ENCODE data around the gene TUBD1. TPM values are rescaled to one million over a fixed set of nuclear protein-coding genes. Genes with fewer than 3 reads are reported as not detected.
A peak's percentile ranks its signal among the peaks of the same experiment; 100 is the strongest.

Gene TUBD1
- total RNA-seq, 1 experiment from 2014 or later, result 16.1 TPM

GRCh38 chr17:59840329-59841090 is 52.2 kb downstream of the TUBD1 start:
- Histone ChIP-seq H3K27me3 (replicated peaks; ENCODE audit: insufficient read depth, low read depth, low read length, poor library complexity) (no peaks in the 10 kb centered on the region), H3K27ac (ENCODE audit: low read depth, low read length, poor library complexity, severe bottlenecking) (peak overlapping the region; percentile 100), H3K4me1 (ENCODE audit: insufficient read depth, low read length, poor library complexity, severe bottlenecking) (peaks cover 23% of the 10 kb centered on the region), H3K36me3 (ENCODE audit: insufficient read depth, low read length, poor library complexity, severe bottlenecking) (peaks cover 13% of the 10 kb centered on the region), H3K9me3 (ENCODE audit: low read depth, low read length, poor library complexity, severe bottlenecking) (no peaks in the 10 kb centered on the region), H3K4me3 (ENCODE audit: low read depth, low read length, poor library complexity, severe bottlenecking) (peak overlapping the region; percentile 55)
- intact Hi-C loops (cut with micrococcal nuclease; ENCODE audit: unreplicated experiment), result no loop called here
- DNase-seq (ENCODE audit: low spot score), result no peak
- TF ChIP-seq EZH2 (IDR thresholded peaks at IDR 0.05; ENCODE audit: borderline replicate concordance, low read depth, low read length, poor library complexity, severe bottlenecking) (no peak), CTCF (conservative IDR thresholded peaks at IDR 0.05; ENCODE audit: low read depth, low read length) (no peak)
- POLR2A ChIA-PET (ENCODE audit: low non-redundant PET), result interaction anchor here (0.7 kb wide), 1 partner anchor 52 kb away, joined by 5 read pairs; no protein-coding TSS in a partner anchor
- BruUV-seq (replicated peaks), result no TSS peak
- CTCF ChIA-PET, result interaction anchor here (1.4 kb wide), 1 partner anchor 86 kb away, joined by 4 read pairs; no protein-coding TSS in a partner anchor

DNA sequence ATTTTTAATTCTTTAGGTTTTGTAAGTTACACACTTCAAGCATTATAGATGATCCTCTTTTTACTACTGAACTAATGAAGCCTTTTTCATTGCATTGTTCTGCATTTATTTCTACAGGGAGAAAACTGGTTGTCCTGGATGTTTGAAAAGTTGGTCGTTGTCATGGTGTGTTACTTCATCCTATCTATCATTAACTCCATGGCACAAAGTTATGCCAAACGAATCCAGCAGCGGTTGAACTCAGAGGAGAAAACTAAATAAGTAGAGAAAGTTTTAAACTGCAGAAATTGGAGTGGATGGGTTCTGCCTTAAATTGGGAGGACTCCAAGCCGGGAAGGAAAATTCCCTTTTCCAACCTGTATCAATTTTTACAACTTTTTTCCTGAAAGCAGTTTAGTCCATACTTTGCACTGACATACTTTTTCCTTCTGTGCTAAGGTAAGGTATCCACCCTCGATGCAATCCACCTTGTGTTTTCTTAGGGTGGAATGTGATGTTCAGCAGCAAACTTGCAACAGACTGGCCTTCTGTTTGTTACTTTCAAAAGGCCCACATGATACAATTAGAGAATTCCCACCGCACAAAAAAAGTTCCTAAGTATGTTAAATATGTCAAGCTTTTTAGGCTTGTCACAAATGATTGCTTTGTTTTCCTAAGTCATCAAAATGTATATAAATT is 53.0 kb downstream of the TUBD1 start:
- POLR2A ChIA-PET (ENCODE audit: low non-redundant PET), result no interaction called here
- peak overlapping the region; percentile 55 for H3K4me3 ChIP-seq (ENCODE audit: low read depth, low read length, poor library complexity, severe bottlenecking)

More for the DNA sequence above, 53.0 kb downstream of the TUBD1 start:
- Histone ChIP-seq H3K27ac (ENCODE audit: low read depth, low read length, poor library complexity, severe bottlenecking) (peak overlapping the region; percentile 100), H3K9me3 (ENCODE audit: low read depth, low read length, poor library complexity, severe bottlenecking) (no peaks in the 10 kb centered on the region), H3K36me3 (ENCODE audit: insufficient read depth, low read length, poor library complexity, severe bottlenecking) (peaks cover 13% of the 10 kb centered on the region), H3K27me3 (replicated peaks; ENCODE audit: insufficient read depth, low read depth, low read length, poor library complexity) (no peaks in the 10 kb centered on the region), H3K4me1 (ENCODE audit: insufficient read depth, low read length, poor library complexity, severe bottlenecking) (peaks cover 23% of the 10 kb centered on the region)
- no peak for TF ChIP-seq EZH2 (IDR thresholded peaks at IDR 0.05; ENCODE audit: borderline replicate concordance, low read depth, low read length, poor library complexity, severe bottlenecking)
- no peak for TF ChIP-seq CTCF (conservative IDR thresholded peaks at IDR 0.05; ENCODE audit: low read depth, low read length)
- intact Hi-C loops (cut with micrococcal nuclease; ENCODE audit: unreplicated experiment), result loop anchor here (1.0 to 5.0 kb wide), 3 partner anchors 37 to 86 kb away; no protein-coding TSS in a partner anchor
- CTCF ChIA-PET, result interaction anchor here (3.3 kb wide), 1 partner anchor 86 kb away, joined by 24 read pairs; no protein-coding TSS in a partner anchor
- no TSS peak for BruUV-seq (replicated peaks)
- no peak for DNase-seq (ENCODE audit: low spot score)

Data from A673 (cell line).